Panc1 (cell line): ENCODE results near the gene SLC44A4.

Source experiments
- CTCF ChIP-seq: fragments of 450-650 bp; IDR thresholded peaks from 2 replicates; pipeline ENCODE4 v1.5.1; 2017; ENCODE audit warnings: mild to moderate bottlenecking
- POLR2AphosphoS5 ChIP-seq: IDR thresholded peaks from 2 replicates; pipeline ENCODE4 v1.6.1; 2012; ENCODE audit warnings: mild to moderate bottlenecking, low read depth, low read length, moderate library complexity
- SIN3A ChIP-seq: IDR thresholded peaks from 2 replicates; pipeline ENCODE4 v1.6.1; 2012; ENCODE audit warnings: low read depth, mild to moderate bottlenecking, low read length, moderate library complexity, borderline replicate concordance; ENCODE audit not compliant: insufficient read depth
- TCF7L2 ChIP-seq: IDR thresholded peaks from 2 replicates; pipeline ENCODE4 v1.6.1; 2011; ENCODE audit warnings: mild to moderate bottlenecking, low read depth, low read length, inconsistent platforms
- TF ChIP-seq, protein P1 (sequence below), 2 experiments: IDR thresholded peaks; 2 replicates each; pipeline ENCODE4 v1.6.1; 2011 to 2012; ENCODE audit warnings: low read depth in 2 of 2, control low read depth in 1 of 2, low read length in 1 of 2, mild to moderate bottlenecking in 1 of 2, moderate library complexity in 1 of 2; ENCODE audit not compliant: insufficient read depth in 1 of 2

- TF ChIP-seq CTCF, result no peak
- no peak for TF ChIP-seq SIN3A
- TF ChIP-seq POLR2AphosphoS5, result no peak
- TF ChIP-seq, protein P1, sequence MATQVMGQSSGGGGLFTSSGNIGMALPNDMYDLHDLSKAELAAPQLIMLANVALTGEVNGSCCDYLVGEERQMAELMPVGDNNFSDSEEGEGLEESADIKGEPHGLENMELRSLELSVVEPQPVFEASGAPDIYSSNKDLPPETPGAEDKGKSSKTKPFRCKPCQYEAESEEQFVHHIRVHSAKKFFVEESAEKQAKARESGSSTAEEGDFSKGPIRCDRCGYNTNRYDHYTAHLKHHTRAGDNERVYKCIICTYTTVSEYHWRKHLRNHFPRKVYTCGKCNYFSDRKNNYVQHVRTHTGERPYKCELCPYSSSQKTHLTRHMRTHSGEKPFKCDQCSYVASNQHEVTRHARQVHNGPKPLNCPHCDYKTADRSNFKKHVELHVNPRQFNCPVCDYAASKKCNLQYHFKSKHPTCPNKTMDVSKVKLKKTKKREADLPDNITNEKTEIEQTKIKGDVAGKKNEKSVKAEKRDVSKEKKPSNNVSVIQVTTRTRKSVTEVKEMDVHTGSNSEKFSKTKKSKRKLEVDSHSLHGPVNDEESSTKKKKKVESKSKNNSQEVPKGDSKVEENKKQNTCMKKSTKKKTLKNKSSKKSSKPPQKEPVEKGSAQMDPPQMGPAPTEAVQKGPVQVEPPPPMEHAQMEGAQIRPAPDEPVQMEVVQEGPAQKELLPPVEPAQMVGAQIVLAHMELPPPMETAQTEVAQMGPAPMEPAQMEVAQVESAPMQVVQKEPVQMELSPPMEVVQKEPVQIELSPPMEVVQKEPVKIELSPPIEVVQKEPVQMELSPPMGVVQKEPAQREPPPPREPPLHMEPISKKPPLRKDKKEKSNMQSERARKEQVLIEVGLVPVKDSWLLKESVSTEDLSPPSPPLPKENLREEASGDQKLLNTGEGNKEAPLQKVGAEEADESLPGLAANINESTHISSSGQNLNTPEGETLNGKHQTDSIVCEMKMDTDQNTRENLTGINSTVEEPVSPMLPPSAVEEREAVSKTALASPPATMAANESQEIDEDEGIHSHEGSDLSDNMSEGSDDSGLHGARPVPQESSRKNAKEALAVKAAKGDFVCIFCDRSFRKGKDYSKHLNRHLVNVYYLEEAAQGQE (IDR thresholded peaks at IDR 0.05; ENCODE audit: insufficient read depth in 1 of 2, low read depth in 2 of 2, low read length in 1 of 2), result no peak
- no peak for TF ChIP-seq TCF7L2
Measured at GRCh38 chr6:31825553-31825952, 53.2 kb downstream of the SLC44A4 start.
